Right cardiac atrium (tissue), 5 donors: ENCODE results near the gene PGPEP1. TPM values are rescaled to one million over a fixed set of nuclear protein-coding genes. Genes with fewer than 3 reads are reported as not detected.
A peak's percentile ranks its signal among the peaks of the same experiment; 100 is the strongest.

Experiments
- ATAC-seq, 2 donors: fragments of 200-7000 bp; cut with Tn5 transposase; one replicate each; pipeline versions ENCODE4 v1.8.0 to v1.9.1; 2020; ENCODE audit warnings: moderate library complexity in 2 of 2, mild to moderate bottlenecking in 1 of 2
- DNase-seq, 3 donors: peaks; one replicate each; pipeline ENCODE4 v3.0.0-alpha.2; 2020
- H3K27ac ChIP-seq: one replicate; pipeline ENCODE4 v1.5.1; 2013; ENCODE audit warnings: mild to moderate bottlenecking, low read length, control low read depth, moderate library complexity
- H3K27me3 ChIP-seq: one replicate; pipeline ENCODE4 v1.6.1; 2013; ENCODE audit not compliant: control insufficient read depth, insufficient read depth
- H3K4me1 ChIP-seq: one replicate; pipeline ENCODE4 v1.6.1; 2013; ENCODE audit warnings: low read length; ENCODE audit not compliant: control insufficient read depth, insufficient read depth
- H3K4me3 ChIP-seq: one replicate; pipeline ENCODE4 v1.5.1; 2013; ENCODE audit warnings: low read length, control low read depth
- H3K9me3 ChIP-seq: one replicate; pipeline ENCODE4 v1.6.1; 2013; ENCODE audit warnings: low read length; ENCODE audit not compliant: control insufficient read depth
- WGBS: extraction: QIAGEN DNeasy Blood & Tissue Kit; methylation state at CpG from one replicate; pipeline ENCODE4 v1.1.7; 2013; 5-methylcytosine and 5-hydroxymethylcytosine counted together
- intact Hi-C, 4 donors: fragments of 100-400 bp; cut with DNase I; formaldehyde crosslinking; loops; one replicate each; pipeline versions ENCODE4 v1.11.0 to v1.14.0; 2022 to 2023
- long read RNA-seq, 4 donors: library from polyadenylated mRNA; unstranded; transcript quantifications; one replicate each; pipeline ENCODE4 v2.0.0, GENCODE V29; 2020 to 2021
- polyA plus RNA-seq: library from polyadenylated mRNA; stranded (reverse); fragments of 200-250 nt; gene quantifications from one replicate; pipeline ENCODE4 v1.2.3, GENCODE V29; 2013
- total RNA-seq, 4 donors: library from RNA; stranded (reverse); fragmentation: NEBNext Ultra II Directional; extraction: Animal tissue kit (Norgen Biotek cat#: 25700); gene quantifications; one replicate each; pipeline ENCODE4 v1.2.1, GENCODE V29; 2021
- donor health status: healthy with polysubstance abuse.
- donor health status: DM: no; HTN: yes; CAD: no.
- donor health status: DM: no; HTN: no; CAD: no.
- donor health status: DM: no; HTN: yes; CAD: no; lungs with severe emphysema.
- donor health status: DM: yes; HTN: yes; CAD: no.

Gene PGPEP1, protein sequence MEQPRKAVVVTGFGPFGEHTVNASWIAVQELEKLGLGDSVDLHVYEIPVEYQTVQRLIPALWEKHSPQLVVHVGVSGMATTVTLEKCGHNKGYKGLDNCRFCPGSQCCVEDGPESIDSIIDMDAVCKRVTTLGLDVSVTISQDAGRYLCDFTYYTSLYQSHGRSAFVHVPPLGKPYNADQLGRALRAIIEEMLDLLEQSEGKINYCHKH
- total RNA-seq = 10 to 100 TPM; 31.3 to 42.0 (median 35.0) TPM
- 17.4 TPM for polyA plus RNA-seq
- long read RNA-seq, donor 1, full-length matches to known transcripts = 5 of 26 reads
- long read RNA-seq, donor 1, partial matches to known transcripts = 8 of 26 reads
- long read RNA-seq, donor 1, other reads (novel, unspliced or antisense) = 13 of 26 reads
- long read RNA-seq, donor 2 = 0 reads
- long read RNA-seq, donor 3, partial matches to known transcripts = 1 of 9 reads
- long read RNA-seq, donor 3, other reads (novel, unspliced or antisense) = 7 of 9 reads
- long read RNA-seq, donor 4, partial matches to known transcripts = 0 of 5 reads
- long read RNA-seq, donor 4, other reads (novel, unspliced or antisense) = 4 of 5 reads

DNA sequence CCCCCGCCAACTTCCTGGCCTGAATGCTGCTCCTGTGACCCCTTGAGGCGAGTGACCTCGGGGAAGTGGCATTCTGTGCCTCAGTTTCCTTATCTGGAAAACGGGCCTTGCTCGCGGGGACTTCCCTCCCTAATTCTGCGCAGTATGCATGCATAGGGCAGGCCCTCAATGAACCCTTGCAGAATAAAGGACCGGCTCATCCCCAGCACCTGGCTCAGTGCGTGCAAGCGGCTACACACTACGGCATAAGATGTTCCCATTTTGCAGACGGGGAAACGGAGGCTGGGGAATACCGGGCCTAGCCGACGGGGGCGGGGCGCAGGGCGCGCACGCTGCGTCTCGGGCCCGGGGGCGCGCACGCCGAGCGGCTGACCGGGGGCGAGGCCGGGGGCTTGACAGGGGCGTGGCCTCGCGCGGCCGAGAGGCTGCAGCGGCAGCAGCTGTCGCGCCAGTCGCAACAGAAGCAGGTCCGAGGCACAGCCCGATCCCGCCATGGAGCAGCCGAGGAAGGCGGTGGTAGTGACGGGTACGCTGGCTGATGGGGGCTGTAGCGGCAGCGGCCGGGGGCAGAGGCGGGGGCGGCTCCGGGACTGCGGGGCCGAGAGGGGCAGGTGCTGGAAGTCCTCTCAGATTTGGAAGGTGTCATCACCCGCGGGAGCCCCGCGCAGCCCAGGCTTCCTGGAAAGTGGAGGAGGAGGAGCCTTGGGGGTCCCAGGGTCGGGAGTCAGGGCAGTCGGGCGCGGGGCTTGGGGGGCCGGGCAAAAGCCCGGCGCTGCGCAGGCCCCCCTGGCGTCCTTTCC, at the start of gene PGPEP1:
Gene PGPEP1 (plus strand): TSS at position 409 of the 800 bp plus-strand sequence. CDS start 84 bp downstream, at position 493.
- WGBS = 4% methylated on average over 69 of the region's 69 CpGs
- H3K27me3 ChIP-seq = no peaks in the 10 kb centered on the region
- ATAC-seq (peak; percentile 89 to 91), DNase-seq (peak; percentile 76 to 94 (median 93))
- H3K4me1 ChIP-seq = no peaks in the 10 kb centered on the region
- peak within 1 kb of the TSS; percentile 69 for H3K4me3 ChIP-seq
- peak within 1 kb of the TSS; percentile 10 for H3K27ac ChIP-seq
- intact Hi-C loops = loop anchor here in 1 of 4 donors (10.0 kb wide), 1 partner anchor 64 kb away; no protein-coding TSS in a partner anchor
- no peaks in the 10 kb centered on the region for H3K9me3 ChIP-seq

DNA sequence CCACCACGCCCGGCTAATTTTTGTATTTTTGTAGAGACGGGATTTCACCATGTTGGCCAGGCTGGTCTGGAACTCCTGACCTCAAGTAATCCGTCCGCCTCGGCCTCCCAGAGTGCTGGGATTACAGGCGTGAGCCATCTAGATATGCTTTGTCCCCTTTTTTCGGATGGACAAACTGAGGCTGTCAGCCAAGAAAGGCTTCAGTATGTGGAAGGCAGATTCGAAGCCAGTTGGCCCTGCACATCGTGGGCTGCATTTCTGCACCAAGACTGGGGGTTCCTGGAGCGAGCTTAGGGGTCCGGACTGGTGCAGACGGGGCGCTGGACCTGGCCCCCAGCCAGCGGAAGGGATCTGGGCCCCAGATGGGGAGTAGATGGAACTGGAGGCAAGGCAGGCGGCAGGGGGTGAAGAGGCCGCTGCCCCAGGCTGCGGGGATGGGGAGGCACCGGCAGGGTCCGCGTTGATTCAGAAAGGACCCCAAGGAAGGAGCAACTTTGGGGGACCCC, 49.3 kb upstream of the PGPEP1 start:
- WGBS = 31% methylated on average over 21 of the region's 21 CpGs
- Histone ChIP-seq H3K27me3 (no peaks in the 10 kb centered on the region), H3K4me1 (peaks cover 2% of the 10 kb centered on the region), H3K27ac (peak overlapping the region; percentile 96), H3K9me3 (no peaks in the 10 kb centered on the region), H3K4me3 (peak overlapping the region; percentile 52)
- DNase-seq (peak in 2 of 3 donors; percentile 79 to 86), ATAC-seq (no peak)
- intact Hi-C loops = no loop called here

DNA sequence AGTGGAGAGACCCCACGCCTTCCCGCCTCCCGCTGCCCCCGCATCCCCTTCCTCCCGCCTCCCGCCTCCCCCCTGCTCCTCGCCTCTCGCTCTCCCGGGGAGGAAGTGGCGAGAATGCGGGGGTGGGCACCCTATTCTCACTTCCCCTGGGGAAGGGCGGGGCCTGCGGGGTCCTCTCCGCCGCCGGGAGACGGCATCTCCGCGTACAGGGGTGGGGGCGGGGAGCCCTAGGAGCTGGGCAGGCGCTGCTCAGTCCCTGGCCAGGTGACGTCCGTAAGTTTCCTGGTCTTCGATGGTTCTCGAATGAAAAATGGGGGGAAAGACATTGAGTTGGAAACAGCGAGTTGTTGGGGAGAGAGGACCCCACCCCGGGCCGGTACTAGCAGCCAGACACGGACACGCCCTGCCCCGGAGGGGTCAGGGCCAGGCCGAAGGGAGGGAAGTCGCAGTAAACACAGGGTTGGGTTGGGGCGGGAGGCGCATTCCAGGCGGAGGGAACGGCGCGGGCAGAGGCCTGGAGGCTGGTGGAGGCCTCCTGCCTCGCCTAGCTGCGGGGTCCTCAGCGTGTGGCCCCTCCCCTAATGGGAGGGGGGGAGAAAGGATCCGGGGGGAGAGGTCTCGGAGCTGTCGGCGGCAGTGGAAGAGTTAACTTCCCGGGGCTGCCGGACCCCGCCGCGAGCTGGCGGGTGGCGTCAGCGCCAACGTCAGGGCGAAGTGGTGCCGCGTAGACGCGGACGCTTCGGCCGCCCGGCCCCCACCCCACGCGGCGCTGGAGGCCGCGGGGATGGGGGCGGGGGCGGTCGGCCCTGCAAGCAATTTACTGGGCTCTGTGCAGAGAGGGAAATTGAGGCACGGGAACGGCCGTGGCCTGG, 48.6 kb upstream of the PGPEP1 start:
- H3K27me3 ChIP-seq = no peaks in the 10 kb centered on the region
- intact Hi-C loops = no loop called here
- peaks cover 2% of the 10 kb centered on the region for H3K4me1 ChIP-seq
- under 1% methylated on average over 75 of the region's 75 CpGs for WGBS
- DNase-seq (peak; percentile 90 to 96 (median 96)), ATAC-seq (peak; percentile 86)
- H3K9me3 ChIP-seq = no peaks in the 10 kb centered on the region
- H3K27ac ChIP-seq = peak overlapping the region; percentile 96
- H3K4me3 ChIP-seq = peak overlapping the region; percentile 52

DNA sequence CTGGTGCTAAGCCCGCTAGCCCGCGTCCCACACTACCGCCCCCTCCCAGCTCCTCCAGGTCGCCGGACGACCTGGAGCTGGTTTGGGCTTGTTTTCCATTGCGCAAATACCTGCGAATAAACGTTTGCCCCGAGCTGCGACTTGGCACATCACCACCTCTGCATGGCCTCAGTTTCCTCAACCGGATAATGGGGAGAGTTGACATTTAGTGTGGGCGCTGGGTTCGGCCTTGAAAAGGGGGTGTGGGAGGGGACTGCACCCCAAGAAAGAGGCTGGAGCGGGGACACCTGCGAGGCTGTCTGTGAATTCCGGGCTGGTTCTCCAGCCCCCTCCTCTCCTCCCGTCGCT, 48.0 kb upstream of the PGPEP1 start:
- H3K4me1 ChIP-seq = peaks cover 2% of the 10 kb centered on the region
- H3K4me3 ChIP-seq = peak overlapping the region; percentile 52
- DNase-seq (peak in 1 of 3 donors; percentile 72), ATAC-seq (no peak)
- no peaks in the 10 kb centered on the region for H3K9me3 ChIP-seq
- intact Hi-C loops = no loop called here
- no peaks in the 10 kb centered on the region for H3K27me3 ChIP-seq
- H3K27ac ChIP-seq = peak overlapping the region; percentile 96
- under 1% methylated on average over 20 of the region's 20 CpGs for WGBS

DNA sequence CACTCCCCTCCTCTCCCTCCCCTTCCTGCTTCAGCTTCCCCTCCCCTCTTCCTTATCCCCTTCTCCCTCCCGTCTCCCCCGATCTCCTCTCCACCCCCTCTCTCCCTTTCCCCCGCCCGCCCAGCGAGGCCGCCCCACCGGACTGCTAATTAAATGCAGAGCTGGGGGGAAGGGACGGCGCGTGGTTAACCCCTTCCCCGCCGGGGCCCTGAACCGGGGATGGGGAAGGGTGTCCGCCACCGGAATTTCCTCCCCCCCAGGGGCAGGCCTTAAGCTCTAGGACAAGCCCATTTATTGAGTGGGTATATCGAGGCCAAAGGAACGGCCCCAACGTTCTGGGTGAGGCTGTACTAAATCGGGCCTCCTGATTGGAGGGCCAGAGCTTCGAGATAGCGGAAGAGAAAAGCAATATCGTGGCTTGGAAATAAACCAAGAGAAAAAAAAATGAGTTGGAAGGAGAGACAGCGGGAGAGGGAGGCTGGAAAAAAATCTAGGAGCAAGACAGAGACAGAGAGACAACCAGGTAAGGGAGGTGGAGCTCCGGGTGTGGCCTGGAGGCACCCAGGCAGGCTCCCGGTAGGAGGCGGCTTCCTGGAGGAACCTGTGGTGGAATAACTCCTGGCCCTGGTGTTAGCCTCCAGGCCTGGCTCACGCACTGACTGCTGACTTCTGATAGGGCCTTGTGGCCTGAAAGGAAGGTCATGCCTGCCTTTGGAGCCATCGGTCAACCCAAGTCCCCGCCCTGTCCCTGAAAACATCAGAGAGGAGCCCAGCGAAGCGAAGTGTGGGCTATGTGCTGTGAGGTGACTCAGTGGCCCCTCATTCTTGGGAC, 47.4 kb upstream of the PGPEP1 start:
- Histone ChIP-seq H3K4me1 (peaks cover 2% of the 10 kb centered on the region), H3K27me3 (no peaks in the 10 kb centered on the region), H3K4me3 (peak overlapping the region; percentile 52), H3K27ac (peak overlapping the region; percentile 96), H3K9me3 (no peaks in the 10 kb centered on the region)
- peak; percentile 68 to 73 for ATAC-seq
- intact Hi-C loops = no loop called here
- WGBS = 8% methylated on average over 31 of the region's 31 CpGs
- DNase-seq = peak; percentile 89 to 96 (median 95)

DNA sequence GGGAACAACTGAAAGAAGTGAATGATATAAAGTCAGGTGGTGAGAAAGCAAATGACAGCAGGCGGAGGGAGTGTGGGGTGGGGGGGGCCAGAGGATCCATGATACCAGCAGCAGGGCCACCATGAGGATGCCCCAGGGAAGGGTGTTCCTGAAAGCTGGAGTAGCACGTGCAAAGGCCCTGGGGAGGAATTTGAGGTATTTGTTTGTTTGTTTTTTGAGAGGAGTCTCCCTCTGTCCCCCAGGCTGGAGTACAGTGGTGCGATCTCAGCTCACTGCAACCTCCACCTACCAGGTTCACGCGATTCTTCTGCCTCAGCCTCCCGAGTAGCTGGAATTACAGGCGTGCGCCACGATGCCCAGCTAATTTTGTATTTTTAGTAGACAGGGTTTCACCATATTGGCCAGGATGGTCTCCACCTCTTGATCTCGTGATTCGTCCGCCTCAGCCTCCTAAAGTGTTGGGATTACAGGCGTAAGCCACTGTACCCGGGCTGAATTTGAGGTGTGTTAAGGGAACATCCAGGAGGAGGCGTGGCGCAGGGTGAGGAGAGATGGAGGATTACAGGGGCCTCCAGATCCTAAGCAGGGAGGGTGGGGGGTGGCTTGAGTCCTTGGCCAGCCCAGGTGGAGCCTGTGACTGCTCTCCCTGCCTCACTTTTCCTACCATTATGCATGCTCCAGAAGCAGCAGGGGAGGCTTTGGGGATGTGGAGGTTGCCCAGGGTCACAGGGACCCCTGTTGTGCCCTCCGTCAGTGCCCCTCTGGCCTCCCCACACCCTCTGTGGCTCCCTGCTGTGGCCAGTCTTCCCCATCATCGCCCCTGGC, 46.5 kb upstream of the PGPEP1 start:
- H3K27me3 ChIP-seq = no peaks in the 10 kb centered on the region
- DNase-seq (peak in 1 of 3 donors; percentile 56), ATAC-seq (no peak)
- H3K27ac ChIP-seq = peak overlapping the region; percentile 96
- peaks cover 2% of the 10 kb centered on the region for H3K4me1 ChIP-seq
- intact Hi-C loops = no loop called here
- H3K4me3 ChIP-seq = no peak overlapping the region
- WGBS = 56% methylated on average over 18 of the region's 18 CpGs
- H3K9me3 ChIP-seq = no peaks in the 10 kb centered on the region

DNA sequence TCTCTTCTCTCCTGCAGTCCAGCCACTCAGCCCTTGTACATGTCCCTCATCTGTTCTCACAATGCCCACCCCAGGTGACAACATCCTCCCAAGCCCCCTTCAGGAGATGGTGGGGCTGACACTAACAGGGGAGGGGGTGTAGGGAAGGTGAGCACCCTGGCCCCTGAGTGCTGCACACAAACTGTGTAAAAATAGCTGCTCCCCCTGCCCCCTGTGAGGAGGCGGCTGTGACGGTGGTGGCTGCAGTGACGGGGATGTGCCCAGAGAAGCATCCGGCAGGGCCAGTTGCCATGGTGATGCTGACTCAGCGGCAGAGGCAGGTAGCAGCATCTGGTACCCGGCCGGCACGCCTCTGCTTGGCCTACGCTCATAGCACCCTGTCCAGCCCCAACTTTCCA, 45.9 kb upstream of the PGPEP1 start:
- Histone ChIP-seq H3K9me3 (no peaks in the 10 kb centered on the region), H3K4me3 (no peak overlapping the region), H3K27me3 (no peaks in the 10 kb centered on the region), H3K27ac (peak overlapping the region; percentile 96), H3K4me1 (peaks cover 2% of the 10 kb centered on the region)
- intact Hi-C loops = no loop called here
- 48% methylated on average over 9 of the region's 9 CpGs for WGBS
- DNase-seq (peak in 2 of 3 donors; percentile 79), ATAC-seq (no peak)

DNA sequence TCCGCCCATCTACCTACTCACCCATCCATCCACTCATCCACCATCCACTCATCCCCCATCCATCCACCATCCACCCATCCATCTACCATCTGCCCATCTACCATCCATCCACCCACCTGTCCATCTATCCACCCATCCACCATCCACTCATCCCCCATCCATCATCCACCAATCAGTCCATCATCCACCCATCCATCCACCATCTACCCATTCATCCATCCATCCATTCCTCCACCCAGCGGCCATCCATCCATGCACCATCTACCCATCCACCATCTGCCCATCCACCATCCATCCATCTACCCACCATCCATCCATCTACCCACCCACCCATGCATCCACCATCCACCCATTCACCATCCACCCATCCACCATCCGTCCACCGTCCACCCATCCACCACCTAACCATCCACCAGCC, 45.4 kb upstream of the PGPEP1 start:
- peak in 1 of 3 donors; percentile 37 for DNase-seq
- Histone ChIP-seq H3K4me1 (peaks cover 2% of the 10 kb centered on the region), H3K27ac (no peak overlapping the region), H3K27me3 (no peaks in the 10 kb centered on the region), H3K9me3 (no peaks in the 10 kb centered on the region), H3K4me3 (no peak overlapping the region)
- ATAC-seq = no peak
- intact Hi-C loops = no loop called here
- WGBS = 98% methylated on average over 4 of the region's 4 CpGs

DNA sequence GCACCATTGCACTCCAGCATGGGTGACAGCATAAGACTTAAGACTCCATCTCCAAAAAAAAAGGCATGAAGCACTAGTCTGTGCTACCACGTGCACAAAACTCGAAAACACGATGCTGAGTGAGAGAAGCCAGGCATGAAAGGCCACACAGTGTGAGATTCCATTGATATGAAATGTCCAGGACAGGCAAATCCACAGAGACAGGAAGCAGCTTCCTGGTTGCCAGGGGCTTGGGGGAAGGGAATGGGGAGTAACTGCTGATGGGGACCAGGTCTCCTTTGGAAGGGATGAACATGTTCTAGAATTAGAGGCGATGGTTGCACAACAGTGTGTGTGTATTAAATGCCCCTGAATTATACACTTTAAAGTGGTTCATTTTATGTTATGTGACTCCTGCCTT, 43.1 kb upstream of the PGPEP1 start:
- DNase-seq (no peak), ATAC-seq (no peak)
- H3K9me3 ChIP-seq = no peaks in the 10 kb centered on the region
- no peak overlapping the region for H3K4me3 ChIP-seq
- H3K27me3 ChIP-seq = no peaks in the 10 kb centered on the region
- no peak overlapping the region for H3K27ac ChIP-seq
- peaks cover 5% of the 10 kb centered on the region for H3K4me1 ChIP-seq
- WGBS = 37% methylated on average over 4 of the region's 4 CpGs
- intact Hi-C loops = no loop called here
